ENCODE data around the gene DGKI.

Gene DGKI

DNA sequence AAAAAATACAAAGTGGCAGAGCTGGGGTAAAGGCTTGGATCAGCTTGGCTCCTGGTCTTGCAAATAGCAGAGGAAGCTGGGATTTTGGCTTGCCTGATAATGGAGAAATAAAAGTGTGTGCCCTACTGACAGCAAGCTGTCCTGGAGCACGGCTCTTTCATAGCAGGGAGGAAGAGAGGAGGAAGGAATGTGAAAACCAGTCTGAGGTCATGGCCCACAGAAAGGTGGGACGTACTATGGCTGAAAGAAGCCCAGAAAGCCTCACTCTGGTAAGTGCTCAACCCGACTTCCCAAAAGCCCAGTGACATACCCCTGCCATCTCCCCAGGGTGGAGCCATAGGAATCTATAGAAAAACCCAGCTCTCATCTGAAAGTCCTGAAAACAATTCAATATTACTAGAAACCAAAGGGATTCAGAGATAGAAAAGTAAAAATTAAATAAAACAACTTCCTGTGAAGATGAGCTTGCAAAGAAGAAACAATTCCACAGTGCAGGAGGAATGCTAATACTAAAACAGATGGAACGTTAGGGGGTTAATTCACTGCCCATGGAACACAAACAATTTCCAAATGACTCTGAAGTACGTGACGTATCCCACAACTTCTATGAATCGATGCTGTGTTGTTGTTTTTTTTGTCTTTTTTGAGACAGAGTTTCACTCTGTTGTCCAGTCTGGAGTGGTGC is 256.6 kb downstream of the DGKI start:
- no peak for DNase-seq

DNA sequence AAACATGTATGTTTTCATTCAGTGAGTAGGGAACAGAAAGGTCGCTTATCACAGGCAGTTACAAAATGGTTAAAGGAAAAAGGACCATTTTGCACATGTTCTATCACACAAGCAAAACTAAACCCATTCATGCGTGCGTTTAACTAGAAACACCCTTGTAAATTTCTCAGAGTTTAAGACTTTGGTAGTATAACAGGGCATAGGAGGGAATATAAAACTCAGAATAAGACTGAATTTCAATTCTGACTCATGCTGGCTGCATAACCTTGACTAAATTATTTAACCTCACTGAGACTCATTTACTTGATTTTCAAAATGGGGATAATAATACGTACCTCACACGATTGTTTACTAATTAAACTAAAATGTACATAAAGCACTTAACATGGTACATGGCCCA is 259.4 kb downstream of the DGKI start:
- DNase-seq: no peak

GRCh38 chr7:137585591-137585990 is 261.2 kb downstream of the DGKI start:
- DNase-seq: no peak

- no peak for DNase-seq
Observed at GRCh38 chr7:137583172-137583571, 263.6 kb downstream of the DGKI start.

- DNase-seq: no peak
Observed at GRCh38 chr7:137579913-137580640, 266.7 kb downstream of the DGKI start.

GRCh38 chr7:137578541-137578940 is 268.2 kb downstream of the DGKI start:
- no peak for DNase-seq

- no peak for DNase-seq
Observed at GRCh38 chr7:137577184-137577583, 269.6 kb downstream of the DGKI start.

- no peak for DNase-seq
Observed at GRCh38 chr7:137576481-137576880, 270.3 kb downstream of the DGKI start.

- no peak for DNase-seq
Observed at GRCh38 chr7:137574812-137575211, 272.0 kb downstream of the DGKI start.

DNA sequence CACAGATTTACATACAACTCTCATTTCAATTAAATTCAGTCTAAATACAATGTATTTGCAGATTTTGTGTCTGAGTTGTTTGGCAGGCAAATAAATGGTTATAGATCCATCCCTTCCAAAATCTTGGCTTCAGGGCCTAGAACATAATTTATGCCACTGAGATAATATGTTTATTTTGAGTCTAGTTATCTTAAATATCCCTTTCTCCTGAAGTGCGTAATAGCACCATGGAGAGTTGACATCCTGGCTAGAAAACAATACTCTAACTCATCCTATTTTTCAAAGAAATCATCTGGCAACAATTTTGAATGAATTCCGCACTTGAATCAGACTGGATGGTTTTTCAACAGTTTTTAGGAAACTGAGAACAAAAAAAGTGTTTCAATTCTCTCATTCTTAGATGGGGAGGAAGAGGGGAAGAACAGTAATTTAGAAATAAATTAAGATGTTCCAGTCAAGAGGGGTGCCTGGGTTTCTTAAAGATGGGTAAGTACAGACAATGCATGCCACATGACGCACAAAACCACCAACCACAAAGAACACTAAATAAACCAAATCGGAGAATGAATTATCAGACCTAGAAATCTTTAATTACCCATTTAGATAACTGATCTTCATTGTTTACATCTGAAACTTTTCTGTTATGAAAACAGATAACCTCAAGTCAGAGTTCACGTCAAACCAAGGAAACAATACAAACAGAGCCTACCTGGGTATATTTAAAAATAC is 274.6 kb downstream of the DGKI start:
- no peak for DNase-seq

GRCh38 chr7:137564677-137565076 is 282.1 kb downstream of the DGKI start:
- no peak for DNase-seq

DNA sequence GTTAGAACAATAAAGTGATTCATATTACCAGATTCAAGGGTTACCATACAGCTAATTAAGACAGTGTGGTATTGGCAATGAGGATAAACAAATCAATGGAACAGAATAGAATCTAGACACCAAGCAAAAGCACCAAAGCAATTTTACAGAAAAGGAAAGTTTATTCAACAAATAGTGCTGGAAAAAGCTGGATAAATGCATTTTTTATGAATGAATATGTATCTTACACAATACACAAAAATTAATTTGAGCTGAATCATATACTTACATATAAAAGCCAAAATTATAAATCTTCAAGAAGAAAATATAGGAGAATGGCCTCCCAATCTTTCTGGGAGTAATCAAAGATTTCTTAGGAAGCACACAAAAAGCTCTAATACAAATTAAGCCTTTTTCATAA is 282.8 kb downstream of the DGKI start:
- no peak for DNase-seq

DNA sequence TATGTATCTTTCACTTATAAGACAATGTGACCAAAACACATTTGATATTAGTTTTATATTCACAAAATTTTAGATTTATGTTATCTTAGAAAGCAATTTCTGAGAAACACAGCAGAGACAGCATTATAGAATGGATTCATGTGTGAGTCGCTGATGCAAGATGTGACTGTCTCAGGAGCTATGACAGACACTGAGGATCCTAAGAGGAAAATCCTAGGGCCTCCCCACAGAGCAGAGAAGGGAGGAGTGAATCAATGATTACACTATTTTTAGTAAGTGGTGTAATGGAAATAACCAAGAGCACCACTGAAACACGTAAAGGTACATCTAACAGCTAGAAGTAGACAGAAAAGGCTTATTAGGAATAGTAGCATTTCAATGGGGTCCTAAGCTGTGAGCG is 299.3 kb downstream of the DGKI start:
- no peak for DNase-seq

DNA sequence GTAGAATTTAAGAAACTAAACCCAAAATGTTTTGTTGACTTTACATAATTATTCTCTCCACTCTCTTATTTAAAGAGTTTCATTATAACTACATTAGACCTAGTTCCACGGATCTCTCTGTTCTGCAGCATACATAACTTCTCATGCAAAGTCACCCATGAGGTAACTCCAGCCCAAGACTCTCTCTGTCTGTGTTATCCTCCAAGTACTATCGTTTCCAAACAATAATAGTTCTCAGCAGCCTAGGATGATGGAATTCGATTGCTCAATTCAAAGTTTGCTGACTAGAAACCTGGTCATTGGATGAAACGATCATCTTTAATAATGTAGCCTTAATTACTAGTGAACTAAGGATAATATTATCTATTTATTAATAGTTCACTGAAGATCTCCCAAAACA is 300.1 kb downstream of the DGKI start:
- no peak for DNase-seq

DNA sequence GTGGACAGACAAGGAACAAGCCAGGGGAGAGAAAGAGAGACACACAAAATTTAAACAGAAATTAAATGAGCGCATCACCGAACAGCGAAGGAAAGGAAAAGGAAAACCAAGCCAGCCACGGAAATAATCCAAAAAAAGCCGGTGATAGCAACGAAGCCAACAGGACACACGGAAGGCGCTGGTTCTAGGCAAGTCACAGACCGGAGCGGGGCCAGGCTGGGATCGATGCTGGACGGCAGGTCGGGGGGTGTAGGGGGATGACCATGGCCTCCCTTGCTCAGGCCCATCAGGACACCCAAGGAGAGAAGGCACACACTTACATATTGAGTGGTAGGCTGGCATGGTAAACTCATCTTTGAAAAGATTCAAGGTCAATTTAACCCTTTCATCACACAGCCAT is 300.8 kb downstream of the DGKI start:
- no peak for DNase-seq

DNA sequence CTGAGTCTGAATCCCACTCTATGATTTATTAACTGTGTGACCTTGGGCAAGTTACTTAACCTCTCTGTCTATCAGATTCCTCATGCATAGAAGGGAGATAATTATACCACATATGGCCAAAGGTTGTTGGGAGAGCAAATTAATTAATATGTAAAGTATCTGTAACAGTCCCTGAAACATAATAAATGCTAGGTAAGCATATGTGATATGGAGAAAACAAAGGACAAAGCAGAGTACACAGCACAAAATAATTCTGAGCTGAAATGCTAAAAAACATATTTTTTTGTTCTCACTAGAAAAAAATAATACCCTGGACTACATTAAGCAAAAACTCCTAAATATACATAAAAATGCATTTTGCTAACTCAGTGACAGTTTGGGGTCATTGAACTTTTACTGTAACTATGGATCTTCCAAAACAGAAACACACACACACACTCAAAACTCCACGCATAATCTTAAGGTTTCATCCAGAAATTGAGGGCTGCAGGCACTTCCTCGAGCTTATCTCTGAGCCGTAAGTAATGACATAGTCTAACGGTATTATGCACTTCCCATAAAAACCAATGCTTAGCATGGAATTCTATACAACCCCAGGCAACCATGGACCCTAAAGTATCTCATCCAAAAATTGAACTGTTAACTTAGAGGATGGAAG is 301.6 kb downstream of the DGKI start:
- peak in 1 of 2 experiments; percentile 6 for DNase-seq

GRCh38 chr7:137544453-137545058 is 302.2 kb downstream of the DGKI start:
- DNase-seq: no peak

DNA sequence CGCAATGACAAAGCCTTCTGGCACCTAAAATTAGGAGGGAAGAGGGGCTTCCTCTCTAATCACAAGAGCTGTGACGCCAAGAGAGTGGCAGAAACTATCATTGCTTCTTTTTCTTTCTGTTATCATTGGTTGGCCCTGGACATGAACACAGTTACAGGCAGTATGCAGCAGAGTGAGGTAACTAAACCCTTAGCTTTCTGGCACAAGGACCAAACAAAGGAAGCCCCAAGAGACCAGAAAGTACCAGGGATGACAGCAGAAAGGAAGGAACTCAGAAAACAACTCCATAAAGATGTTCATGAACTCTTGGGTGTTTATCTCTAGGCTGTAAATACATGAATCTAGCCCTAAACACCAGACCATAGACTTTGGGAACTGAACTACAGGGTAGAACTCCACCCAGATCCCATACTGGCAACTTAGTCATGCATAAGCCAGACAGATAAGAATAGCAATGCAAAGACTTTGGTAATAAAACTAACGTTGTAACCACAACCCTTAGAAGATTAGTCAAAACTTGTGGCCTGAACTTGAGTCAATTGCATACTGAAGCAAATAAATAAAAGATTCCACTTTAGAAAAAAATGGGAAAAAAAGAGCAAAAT is 307.6 kb downstream of the DGKI start:
- no peak for DNase-seq

GRCh38 chr7:137538361-137538762 is 308.4 kb downstream of the DGKI start:
- no peak for DNase-seq

DNA sequence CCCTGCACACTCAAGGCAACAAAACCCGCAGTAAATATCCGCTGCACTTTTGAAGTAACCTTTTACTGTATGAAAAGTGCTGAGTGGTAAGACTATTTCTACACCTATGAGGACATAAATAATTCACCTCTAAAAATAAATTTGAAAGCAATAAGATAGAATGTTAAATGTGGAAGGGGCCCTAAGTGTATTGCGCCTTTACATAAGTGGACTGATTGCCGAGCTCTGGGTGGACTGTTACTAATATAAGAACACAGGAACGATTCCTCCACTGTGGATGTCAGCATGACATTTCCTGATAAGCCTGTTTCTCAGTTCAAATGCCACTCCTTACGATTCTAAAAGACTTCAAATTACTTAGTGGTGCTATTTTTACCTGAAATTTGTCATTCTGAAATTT is 311.2 kb downstream of the DGKI start:
- no peak for DNase-seq

GRCh38 chr7:137531671-137532070 is 315.1 kb downstream of the DGKI start:
- no peak for DNase-seq

- no peak for DNase-seq
Observed at GRCh38 chr7:137527634-137528033, 319.1 kb downstream of the DGKI start.

GRCh38 chr7:137523171-137523570 is 323.6 kb downstream of the DGKI start:
- no peak for DNase-seq

All from NCI-H524 (cell line).